ENCODE data around the gene EPB41L4A. TPM values are rescaled to one million over a fixed set of nuclear protein-coding genes. Genes with fewer than 3 reads are reported as not detected.

The EPB41L4A gene
- total and polyA plus RNA-seq, 2 donors (not counting 3 experiments of a cell fraction or from before 2014, with no cell fraction given): 6.0 to 17.9 TPM

DNA sequence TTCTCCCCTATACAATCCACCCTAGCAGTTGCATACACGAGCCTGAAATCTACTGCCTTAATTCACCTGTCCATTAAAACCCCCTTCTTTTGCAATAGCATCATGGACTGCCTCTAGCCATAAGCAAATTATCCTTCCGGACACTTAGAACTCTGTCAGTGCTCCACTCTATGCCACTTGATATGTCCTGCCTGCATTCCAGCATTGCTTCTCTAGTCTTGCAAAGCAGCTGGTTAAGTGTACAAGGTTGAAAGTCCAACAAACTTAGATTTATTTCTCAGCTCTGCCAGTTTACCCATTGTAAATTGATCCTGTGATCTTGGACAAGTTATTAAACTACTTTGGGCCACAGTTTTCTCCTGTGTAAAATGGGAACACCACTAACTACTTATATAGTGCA is 197.9 kb downstream of the EPB41L4A start:
- dilution Hi-C loops (cut with MboI; ENCODE audit: extremely low pct_ligation_motif_present, low sequenced_read_pairs) (no loop called here), intact Hi-C loops (cut with micrococcal nuclease) (no loop called here)
- H4K20me1 ChIP-seq (replicated peaks; ENCODE audit: control insufficient read depth, extremely low read depth, insufficient read depth, low read length): no peaks in the 10 kb centered on the region
- H3K9me1 ChIP-seq (replicated peaks; ENCODE audit: control insufficient read depth, extremely low read depth, insufficient read depth, low read length): no peaks in the 10 kb centered on the region
- FAIRE-seq (no peak), DNase-seq (ENCODE audit: low read depth, low spot score) (no peak)
- no peak overlapping the region for H3K27ac ChIP-seq (ENCODE audit: insufficient read depth, low read depth, low read length)
- H3K4me3 ChIP-seq (replicated peaks in 1 of 3; ENCODE audit: insufficient read depth in 1 of 3, low read depth in 1 of 3, low read length in 3 of 3): no peak overlapping the region
- no peaks in the 10 kb centered on the region for H3K79me2 ChIP-seq (ENCODE audit: control insufficient read depth, insufficient read depth, low read length)
- H3K9me3 ChIP-seq (replicated peaks; ENCODE audit: control insufficient read depth, insufficient read depth, low read length): no peaks in the 10 kb centered on the region
- no peaks in the 10 kb centered on the region for H3K36me3 ChIP-seq (ENCODE audit: control insufficient read depth in 2 of 2, extremely low read depth in 1 of 2, insufficient read depth in 2 of 2, low read length in 2 of 2)
- POLR2A ChIA-PET: no interaction called here
- H3K4me2 ChIP-seq (ENCODE audit: insufficient read depth, low read length): no peak overlapping the region
- CTCF ChIA-PET: interaction anchor here (0.9 to 1.4 kb wide), 3 partner anchors 10 to 199 kb away, joined by 3 to 8 read pairs (median 6); partner anchors contain the start of gene EPB41L4A
- TF ChIP-seq JUN (IDR thresholded peaks at IDR 0.05; ENCODE audit: borderline replicate concordance, insufficient read depth, insufficient read length, low read depth): no peak
- TF ChIP-seq, protein P1, sequence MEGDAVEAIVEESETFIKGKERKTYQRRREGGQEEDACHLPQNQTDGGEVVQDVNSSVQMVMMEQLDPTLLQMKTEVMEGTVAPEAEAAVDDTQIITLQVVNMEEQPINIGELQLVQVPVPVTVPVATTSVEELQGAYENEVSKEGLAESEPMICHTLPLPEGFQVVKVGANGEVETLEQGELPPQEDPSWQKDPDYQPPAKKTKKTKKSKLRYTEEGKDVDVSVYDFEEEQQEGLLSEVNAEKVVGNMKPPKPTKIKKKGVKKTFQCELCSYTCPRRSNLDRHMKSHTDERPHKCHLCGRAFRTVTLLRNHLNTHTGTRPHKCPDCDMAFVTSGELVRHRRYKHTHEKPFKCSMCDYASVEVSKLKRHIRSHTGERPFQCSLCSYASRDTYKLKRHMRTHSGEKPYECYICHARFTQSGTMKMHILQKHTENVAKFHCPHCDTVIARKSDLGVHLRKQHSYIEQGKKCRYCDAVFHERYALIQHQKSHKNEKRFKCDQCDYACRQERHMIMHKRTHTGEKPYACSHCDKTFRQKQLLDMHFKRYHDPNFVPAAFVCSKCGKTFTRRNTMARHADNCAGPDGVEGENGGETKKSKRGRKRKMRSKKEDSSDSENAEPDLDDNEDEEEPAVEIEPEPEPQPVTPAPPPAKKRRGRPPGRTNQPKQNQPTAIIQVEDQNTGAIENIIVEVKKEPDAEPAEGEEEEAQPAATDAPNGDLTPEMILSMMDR (IDR thresholded peaks at IDR 0.05; ENCODE audit: extremely low read depth in 1 of 2, insufficient read depth in 1 of 2, low read depth in 1 of 2, low read length in 2 of 2): no peak
- TF ChIP-seq FOS (IDR thresholded peaks at IDR 0.05; ENCODE audit: borderline replicate concordance, insufficient read depth, low read length): no peak
- TF ChIP-seq GATA2 (IDR thresholded peaks at IDR 0.05; ENCODE audit: insufficient read depth, insufficient read length, low read depth, low read length): no peak
- H3K27me3 ChIP-seq (ENCODE audit: control insufficient read depth in 2 of 2, insufficient read depth in 2 of 2, low read length in 2 of 2): no peaks in the 10 kb centered on the region
- no peak overlapping the region for H3K9ac ChIP-seq (replicated peaks; ENCODE audit: extremely low read depth, insufficient read depth, low read length)
- H3K4me1 ChIP-seq (ENCODE audit: control insufficient read depth, extremely low read depth, insufficient read depth, low read length): no peaks in the 10 kb centered on the region
- no peak overlapping the region for H2AFZ ChIP-seq (ENCODE audit: low read depth, low read length)
- BruUV-seq (replicated peaks): no TSS peak

DNA sequence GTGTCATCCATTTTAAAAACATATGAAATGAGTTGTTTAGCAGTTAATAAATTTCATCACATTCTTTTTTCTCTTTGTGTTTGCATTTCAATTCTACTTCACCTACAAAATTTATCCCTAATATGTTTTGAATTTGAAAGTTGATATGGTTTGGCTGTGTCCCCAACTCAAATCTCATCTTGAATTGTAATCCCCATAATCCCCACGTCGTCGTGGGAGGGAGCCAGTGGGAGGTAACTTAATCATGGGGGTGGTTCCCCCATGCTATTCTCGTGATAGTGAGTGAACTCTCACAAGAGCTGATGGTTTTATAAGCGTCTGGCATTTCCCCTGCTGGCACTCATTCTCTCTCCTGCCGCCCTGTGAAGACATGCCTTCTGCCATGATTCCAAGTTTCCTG is 200.1 kb downstream of the EPB41L4A start:
- no peaks in the 10 kb centered on the region for H4K20me1 ChIP-seq (replicated peaks; ENCODE audit: control insufficient read depth, extremely low read depth, insufficient read depth, low read length)
- ChIA-PET POLR2A (no interaction called here), CTCF (interaction anchor here (0.6 to 1.0 kb wide), 2 partner anchors 140 to 201 kb away, joined by 3 read pairs; no protein-coding TSS in a partner anchor)
- H2AFZ ChIP-seq (ENCODE audit: low read depth, low read length): no peak overlapping the region
- no peaks in the 10 kb centered on the region for H3K27me3 ChIP-seq (ENCODE audit: control insufficient read depth in 2 of 2, insufficient read depth in 2 of 2, low read length in 2 of 2)
- BruUV-seq (replicated peaks): no TSS peak
- no peaks in the 10 kb centered on the region for H3K9me3 ChIP-seq (replicated peaks; ENCODE audit: control insufficient read depth, insufficient read depth, low read length)
- no peak overlapping the region for H3K27ac ChIP-seq (ENCODE audit: insufficient read depth, low read depth, low read length)
- no peak overlapping the region for H3K4me2 ChIP-seq (ENCODE audit: insufficient read depth, low read length)
- intact Hi-C loops (cut with micrococcal nuclease) (no loop called here), dilution Hi-C loops (cut with MboI; ENCODE audit: extremely low pct_ligation_motif_present, low sequenced_read_pairs) (no loop called here)
- no peak overlapping the region for H3K9ac ChIP-seq (replicated peaks; ENCODE audit: extremely low read depth, insufficient read depth, low read length)
- no peaks in the 10 kb centered on the region for H3K79me2 ChIP-seq (ENCODE audit: control insufficient read depth, insufficient read depth, low read length)
- no peaks in the 10 kb centered on the region for H3K9me1 ChIP-seq (replicated peaks; ENCODE audit: control insufficient read depth, extremely low read depth, insufficient read depth, low read length)
- no peaks in the 10 kb centered on the region for H3K36me3 ChIP-seq (ENCODE audit: control insufficient read depth in 2 of 2, extremely low read depth in 1 of 2, insufficient read depth in 2 of 2, low read length in 2 of 2)
- no peaks in the 10 kb centered on the region for H3K4me1 ChIP-seq (ENCODE audit: control insufficient read depth, extremely low read depth, insufficient read depth, low read length)
- DNase-seq (ENCODE audit: low read depth, low spot score) (no peak), FAIRE-seq (no peak)
- TF ChIP-seq POLR2AphosphoS5 (IDR thresholded peaks at IDR 0.05; ENCODE audit: insufficient read depth, low read depth, low read length): no peak
- no peak for TF ChIP-seq FOS (IDR thresholded peaks at IDR 0.05; ENCODE audit: borderline replicate concordance, insufficient read depth, low read length)
- TF ChIP-seq MYC (IDR thresholded peaks at IDR 0.05; ENCODE audit: low read depth, low read length): no peak
- TF ChIP-seq JUN (IDR thresholded peaks at IDR 0.05; ENCODE audit: borderline replicate concordance, insufficient read depth, insufficient read length, low read depth): no peak
- TF ChIP-seq, protein P2, sequence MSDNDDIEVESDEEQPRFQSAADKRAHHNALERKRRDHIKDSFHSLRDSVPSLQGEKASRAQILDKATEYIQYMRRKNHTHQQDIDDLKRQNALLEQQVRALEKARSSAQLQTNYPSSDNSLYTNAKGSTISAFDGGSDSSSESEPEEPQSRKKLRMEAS (IDR thresholded peaks at IDR 0.05; ENCODE audit: insufficient read depth, insufficient read length): no peak
- TF ChIP-seq, protein P1 (IDR thresholded peaks at IDR 0.05; ENCODE audit: extremely low read depth in 1 of 2, insufficient read depth in 1 of 2, low read depth in 1 of 2, low read length in 2 of 2): no peak
- TF ChIP-seq GATA2 (IDR thresholded peaks at IDR 0.05; ENCODE audit: insufficient read depth, insufficient read length, low read depth, low read length): no peak
- no peak for TF ChIP-seq POLR2A (IDR thresholded peaks at IDR 0.05; ENCODE audit: low read depth, low read length)
- TF ChIP-seq EZH2 (IDR thresholded peaks at IDR 0.05; ENCODE audit: borderline replicate concordance, low read depth, low read length, severe bottlenecking): no peak
- no peak overlapping the region for H3K4me3 ChIP-seq (replicated peaks in 1 of 3; ENCODE audit: insufficient read depth in 1 of 3, low read depth in 1 of 3, low read length in 3 of 3)
